ENCODE measurements around the gene MAD2L2. TPM values are rescaled to one million over a fixed set of nuclear protein-coding genes. Genes with fewer than 3 reads are reported as not detected.

Gene MAD2L2
- total RNA-seq, 1 donor from 2014 or later: 18.3 TPM

DNA sequence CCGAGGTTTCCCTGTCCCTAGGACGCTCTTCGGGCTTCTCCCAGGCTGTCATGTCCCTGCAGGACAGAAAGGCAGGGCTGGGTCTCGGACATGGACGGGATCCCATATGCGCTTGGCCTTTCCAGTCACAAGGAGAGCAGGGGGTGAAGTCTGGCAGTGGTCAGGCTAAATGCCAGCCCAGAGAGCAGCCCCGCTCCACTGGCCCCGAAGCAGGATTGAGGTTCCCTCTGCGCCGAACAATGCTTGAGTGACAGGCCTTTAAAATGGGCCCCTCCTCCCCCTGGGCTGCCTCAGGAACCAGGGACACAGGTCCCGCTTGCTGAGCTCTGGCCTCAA lies 23.2 kb upstream of the MAD2L2 start:
- Histone ChIP-seq H3K4me1 (no peaks in the 10 kb centered on the region), H3K36me3 (no peaks in the 10 kb centered on the region), H3K4me3 (no peak overlapping the region), H3K27ac (no peak overlapping the region), H3K27me3 (no peaks in the 10 kb centered on the region), H3K9me3 (no peaks in the 10 kb centered on the region)
- TF ChIP-seq, protein P1, sequence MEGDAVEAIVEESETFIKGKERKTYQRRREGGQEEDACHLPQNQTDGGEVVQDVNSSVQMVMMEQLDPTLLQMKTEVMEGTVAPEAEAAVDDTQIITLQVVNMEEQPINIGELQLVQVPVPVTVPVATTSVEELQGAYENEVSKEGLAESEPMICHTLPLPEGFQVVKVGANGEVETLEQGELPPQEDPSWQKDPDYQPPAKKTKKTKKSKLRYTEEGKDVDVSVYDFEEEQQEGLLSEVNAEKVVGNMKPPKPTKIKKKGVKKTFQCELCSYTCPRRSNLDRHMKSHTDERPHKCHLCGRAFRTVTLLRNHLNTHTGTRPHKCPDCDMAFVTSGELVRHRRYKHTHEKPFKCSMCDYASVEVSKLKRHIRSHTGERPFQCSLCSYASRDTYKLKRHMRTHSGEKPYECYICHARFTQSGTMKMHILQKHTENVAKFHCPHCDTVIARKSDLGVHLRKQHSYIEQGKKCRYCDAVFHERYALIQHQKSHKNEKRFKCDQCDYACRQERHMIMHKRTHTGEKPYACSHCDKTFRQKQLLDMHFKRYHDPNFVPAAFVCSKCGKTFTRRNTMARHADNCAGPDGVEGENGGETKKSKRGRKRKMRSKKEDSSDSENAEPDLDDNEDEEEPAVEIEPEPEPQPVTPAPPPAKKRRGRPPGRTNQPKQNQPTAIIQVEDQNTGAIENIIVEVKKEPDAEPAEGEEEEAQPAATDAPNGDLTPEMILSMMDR (IDR thresholded peaks at IDR 0.05): no peak
- intact Hi-C loops (cut with DNase I): no loop called here
- DNase-seq (ENCODE audit: low spot score in 2 of 2): no peak

GRCh38 chr1:11703357-11704193 lies 22.6 kb upstream of the MAD2L2 start:
- no peaks in the 10 kb centered on the region for H3K27me3 ChIP-seq
- no peaks in the 10 kb centered on the region for H3K9me3 ChIP-seq
- TF ChIP-seq, protein P1 (IDR thresholded peaks at IDR 0.05): no peak
- H3K27ac ChIP-seq: no peak overlapping the region
- H3K4me3 ChIP-seq: no peak overlapping the region
- H3K4me1 ChIP-seq: no peaks in the 10 kb centered on the region
- no peak for DNase-seq (ENCODE audit: low spot score in 2 of 2)
- intact Hi-C loops (cut with DNase I): no loop called here
- no peaks in the 10 kb centered on the region for H3K36me3 ChIP-seq

DNA sequence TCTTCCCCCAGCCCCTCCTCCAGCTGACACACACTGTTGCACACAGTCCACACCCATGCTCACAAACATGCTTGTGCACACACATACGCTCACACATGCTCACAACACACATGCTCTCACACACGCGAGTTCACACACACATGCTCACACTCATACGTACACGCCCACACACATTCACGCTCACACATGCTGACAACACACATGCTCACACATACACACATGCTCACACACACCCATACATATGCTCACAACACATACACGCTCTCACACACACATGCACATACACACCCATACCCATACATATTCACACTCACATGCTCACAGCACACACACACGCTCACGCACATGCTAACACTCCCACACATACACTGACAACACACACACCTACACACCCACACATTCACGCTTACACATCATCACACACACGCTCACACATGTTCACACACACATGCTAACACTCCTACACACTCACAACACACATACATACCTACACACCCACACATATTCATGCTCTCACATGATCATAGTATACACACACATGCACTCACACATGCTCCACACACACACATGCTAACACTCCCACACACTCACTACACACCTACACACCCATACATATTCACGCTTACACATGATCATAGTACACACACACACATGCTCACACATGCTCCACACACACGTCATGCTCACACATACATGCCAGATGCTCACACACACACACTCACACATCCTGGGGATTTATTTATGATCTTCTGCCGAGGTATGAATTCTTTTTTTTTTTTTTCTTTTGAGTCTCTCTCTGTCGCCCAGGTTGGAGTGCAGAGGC lies 21.2 kb upstream of the MAD2L2 start:
- no peak overlapping the region for H3K27ac ChIP-seq
- TF ChIP-seq, protein P1 (IDR thresholded peaks at IDR 0.05): no peak

GRCh38 chr1:11701551-11701961 lies 20.6 kb upstream of the MAD2L2 start:
- TF ChIP-seq, protein P1 (IDR thresholded peaks at IDR 0.05): no peak
- H3K27me3 ChIP-seq: no peaks in the 10 kb centered on the region
- no peak for DNase-seq (ENCODE audit: low spot score in 2 of 2)
- H3K4me3 ChIP-seq: peak overlapping the region in 1 of 2 donors; percentile 0
- no peaks in the 10 kb centered on the region for H3K9me3 ChIP-seq
- H3K4me1 ChIP-seq: no peaks in the 10 kb centered on the region
- no peak overlapping the region for H3K27ac ChIP-seq
- H3K36me3 ChIP-seq: no peaks in the 10 kb centered on the region
- intact Hi-C loops (cut with DNase I): no loop called here

More for the DNA sequence above, 21.2 kb upstream of the MAD2L2 start:
- no peaks in the 10 kb centered on the region for H3K4me1 ChIP-seq
- no peak overlapping the region for H3K4me3 ChIP-seq
- intact Hi-C loops (cut with DNase I): no loop called here
- no peaks in the 10 kb centered on the region for H3K36me3 ChIP-seq
- H3K27me3 ChIP-seq: no peaks in the 10 kb centered on the region
- H3K9me3 ChIP-seq: no peaks in the 10 kb centered on the region
- DNase-seq (ENCODE audit: low spot score in 2 of 2): no peak

DNA sequence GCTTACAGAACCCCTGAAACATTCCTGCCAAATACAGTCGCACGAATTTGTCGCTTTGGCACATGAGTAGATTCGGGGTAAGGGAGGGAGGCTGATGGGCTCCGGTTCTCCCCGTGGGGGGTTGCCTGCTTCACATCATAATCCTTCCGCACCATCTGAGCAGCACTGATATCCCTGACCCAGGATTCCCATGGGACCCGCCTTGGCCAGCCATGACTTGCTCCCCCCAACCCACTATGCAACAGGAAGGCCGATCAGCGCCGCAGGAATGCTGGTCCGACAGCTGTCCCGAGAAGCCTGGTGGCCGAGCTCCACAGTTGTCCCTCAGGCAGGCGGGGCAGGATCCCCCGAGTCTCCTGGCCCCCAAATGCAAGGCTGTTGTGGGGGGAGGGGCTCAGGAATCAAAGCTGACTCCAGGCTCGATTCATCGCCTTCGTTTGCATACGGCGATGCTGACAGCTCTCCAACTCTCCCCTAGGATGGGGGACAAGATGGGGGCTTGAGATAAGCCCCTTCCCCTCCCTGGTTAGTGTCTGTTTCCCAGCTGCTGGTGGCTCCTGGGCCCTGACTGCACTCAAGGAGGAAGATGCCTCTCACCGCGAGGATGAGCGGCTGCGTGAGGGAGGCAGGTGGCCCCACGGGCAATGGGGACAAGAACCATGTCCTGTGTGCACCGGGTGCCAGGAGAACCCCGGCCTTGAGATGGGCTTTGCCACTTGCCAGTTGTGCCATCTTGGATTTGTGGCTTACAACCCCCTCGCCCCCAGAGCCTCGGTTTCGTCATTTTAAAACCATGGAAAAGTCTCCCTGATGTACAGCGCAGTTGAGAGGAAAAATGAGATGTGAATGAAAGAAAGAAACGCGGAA lies 19.9 kb upstream of the MAD2L2 start:
- no peaks in the 10 kb centered on the region for H3K9me3 ChIP-seq
- H3K4me1 ChIP-seq: no peaks in the 10 kb centered on the region
- no peak for DNase-seq (ENCODE audit: low spot score in 2 of 2)
- no peak overlapping the region for H3K27ac ChIP-seq
- TF ChIP-seq, protein P1 (IDR thresholded peaks at IDR 0.05): no peak
- H3K27me3 ChIP-seq: no peaks in the 10 kb centered on the region
- peak overlapping the region in 1 of 2 donors; percentile 0 for H3K4me3 ChIP-seq
- intact Hi-C loops (cut with DNase I): no loop called here
- H3K36me3 ChIP-seq: no peaks in the 10 kb centered on the region
